Right renal cortex interstitium (tissue), 3 donors: Measurements from ENCODE around the gene BLM. TPM values are rescaled to one million over a fixed set of nuclear protein-coding genes. Genes with fewer than 3 reads are reported as not detected.
"Not testable (repeated sequence)": the region's sequence is repeated elsewhere in the genome, so short reads cannot be mapped to it uniquely, and the experiment has no call there.

Experiments
- DNase-seq, 3 donors: peaks; one replicate each; pipeline ENCODE4 v3.0.0-alpha.2; 2013; ENCODE audit warnings: low read depth in 3 of 3, low spot score in 2 of 3
- polyA plus RNA-seq, 3 donors: library from polyadenylated mRNA; unstranded; fragments of 120-200 nt; gene quantifications; one replicate each; pipeline ENCODE4 v1.2.1, GENCODE V29; 2013; ENCODE audit not compliant: insufficient read length in 3 of 3

The BLM gene
- polyA plus RNA-seq, 3 donors = 11.3 to 13.9 (median 12.9) TPM

DNA sequence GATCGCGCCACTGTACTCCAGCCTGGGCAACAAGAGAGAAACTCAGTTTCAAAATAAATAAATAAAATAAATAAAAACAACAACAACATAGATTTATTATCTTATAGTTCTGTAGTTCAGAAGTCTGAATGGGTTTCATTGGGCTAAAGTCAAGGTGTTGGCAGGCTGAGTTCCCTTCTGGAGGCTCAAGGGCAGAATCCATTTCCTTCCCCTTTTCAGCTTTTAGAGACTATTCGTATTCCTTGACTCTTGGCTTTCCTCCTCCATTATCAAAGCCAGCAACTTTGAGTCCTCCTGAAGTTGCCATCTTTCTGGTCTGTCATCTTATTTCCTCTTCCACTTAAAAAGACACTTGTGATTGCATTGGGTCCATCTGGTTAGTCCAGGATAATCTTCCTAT is 12.1 kb downstream of the BLM start:
- DNase-seq = no peak

DNA sequence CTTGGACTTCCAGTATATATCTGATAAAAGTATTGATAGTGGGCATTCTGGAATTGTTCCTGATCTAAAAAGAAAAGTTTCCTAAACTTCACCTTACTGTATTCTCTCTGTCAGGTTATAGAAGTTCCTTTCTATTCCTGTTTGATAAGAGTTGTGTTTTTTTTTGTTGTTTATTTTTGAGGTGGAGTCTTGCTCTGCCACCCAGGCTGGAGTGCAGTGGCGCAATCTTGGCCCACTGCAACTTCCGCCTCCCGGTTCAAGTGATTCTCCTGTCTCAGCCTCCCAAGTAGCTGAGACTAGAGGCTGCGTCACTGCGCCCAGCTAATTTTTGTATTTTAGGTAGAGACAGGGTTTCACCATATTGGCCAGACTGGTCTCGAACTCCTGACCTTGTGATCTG is 13.1 kb downstream of the BLM start:
- DNase-seq = no peak

DNA sequence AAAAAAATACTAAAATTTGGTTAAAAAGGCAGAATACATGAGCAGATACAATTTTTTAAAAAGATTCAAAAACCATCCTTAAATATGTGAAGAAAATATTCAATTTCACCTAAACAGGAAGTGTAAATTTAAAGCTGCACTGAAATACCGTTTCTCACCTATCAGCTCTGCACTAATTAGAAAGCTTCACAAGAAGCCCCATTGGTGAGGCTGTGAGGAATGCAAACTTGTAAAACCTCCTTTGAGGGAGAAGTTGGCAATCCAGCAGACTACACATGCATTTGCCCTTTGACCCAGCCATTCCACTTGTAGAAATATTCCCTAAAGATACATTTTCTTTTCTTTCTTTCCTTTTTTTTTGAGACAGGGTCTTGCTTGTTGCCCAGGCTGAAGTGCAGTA is 18.8 kb downstream of the BLM start:
- no peak for DNase-seq

DNA sequence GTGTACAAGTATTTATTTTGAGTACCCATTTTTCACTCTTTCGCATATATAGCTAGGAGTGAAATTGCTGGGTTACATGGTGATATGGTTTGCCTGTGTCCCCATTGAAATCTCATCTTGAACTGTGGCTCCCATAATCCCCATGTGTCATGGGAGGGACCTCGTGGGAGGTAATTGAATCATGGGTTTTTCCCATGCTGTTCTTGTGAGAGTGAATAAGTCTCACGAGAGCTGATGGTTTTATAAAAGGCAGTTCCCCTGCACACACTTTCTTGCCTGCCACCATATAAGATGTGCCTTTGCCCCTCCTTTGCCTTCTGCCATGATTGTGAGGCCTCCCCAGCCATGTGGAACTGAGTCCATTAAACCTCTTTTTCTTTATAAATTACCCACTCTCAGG is 23.4 kb downstream of the BLM start:
- not testable (repeated sequence) for DNase-seq

- DNase-seq = no peak
Measured at GRCh38 chr15:90742087-90742486, 24.9 kb downstream of the BLM start.

- DNase-seq = no peak
Measured at GRCh38 chr15:90743407-90743806, 26.3 kb downstream of the BLM start.

DNA sequence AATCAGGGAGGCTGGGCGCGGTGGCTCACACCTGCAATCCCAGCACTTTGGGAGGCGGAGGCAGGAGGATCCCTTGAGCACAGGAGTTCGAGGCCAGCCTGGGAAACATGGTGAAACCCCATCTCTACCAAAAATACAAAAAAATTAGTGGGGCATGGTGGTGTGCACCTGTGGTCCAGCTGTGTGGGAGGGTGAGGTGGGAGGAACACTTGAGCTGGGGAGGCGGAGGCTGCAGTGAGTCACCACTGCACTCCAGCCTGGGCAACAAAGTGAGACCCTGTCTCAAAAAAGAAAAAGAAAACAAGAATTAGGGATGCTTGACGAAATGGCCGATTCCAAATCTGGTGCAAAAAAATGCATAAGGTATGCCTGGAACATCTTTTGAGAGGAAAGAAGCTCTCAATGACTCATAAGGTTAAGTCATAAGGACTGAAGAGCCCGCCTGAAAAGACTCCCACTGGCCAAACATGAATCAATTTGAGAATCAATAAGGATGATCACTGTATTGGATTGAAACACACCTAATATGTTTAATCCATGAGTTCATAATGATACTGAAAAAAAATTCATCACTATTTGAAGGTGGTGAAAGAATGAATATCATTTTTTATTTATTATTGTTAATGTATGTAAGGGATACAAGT is 27.7 kb downstream of the BLM start:
- no peak for DNase-seq

DNA sequence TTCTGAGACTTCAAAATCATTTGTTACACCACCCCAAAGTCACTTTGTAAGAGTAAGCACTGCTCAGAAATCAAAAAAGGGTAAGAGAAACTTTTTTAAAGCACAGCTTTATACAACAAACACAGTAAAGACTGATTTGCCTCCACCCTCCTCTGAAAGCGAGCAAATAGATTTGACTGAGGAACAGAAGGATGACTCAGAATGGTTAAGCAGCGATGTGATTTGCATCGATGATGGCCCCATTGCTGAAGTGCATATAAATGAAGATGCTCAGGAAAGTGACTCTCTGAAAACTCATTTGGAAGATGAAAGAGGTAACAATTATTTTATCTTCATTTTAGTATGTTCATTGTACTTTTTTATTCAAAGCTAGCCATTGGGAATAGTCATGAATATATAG is 32.6 kb downstream of the BLM start:
- no peak for DNase-seq

- DNase-seq = no peak
Measured at GRCh38 chr15:90750186-90750585, 33.0 kb downstream of the BLM start.

DNA sequence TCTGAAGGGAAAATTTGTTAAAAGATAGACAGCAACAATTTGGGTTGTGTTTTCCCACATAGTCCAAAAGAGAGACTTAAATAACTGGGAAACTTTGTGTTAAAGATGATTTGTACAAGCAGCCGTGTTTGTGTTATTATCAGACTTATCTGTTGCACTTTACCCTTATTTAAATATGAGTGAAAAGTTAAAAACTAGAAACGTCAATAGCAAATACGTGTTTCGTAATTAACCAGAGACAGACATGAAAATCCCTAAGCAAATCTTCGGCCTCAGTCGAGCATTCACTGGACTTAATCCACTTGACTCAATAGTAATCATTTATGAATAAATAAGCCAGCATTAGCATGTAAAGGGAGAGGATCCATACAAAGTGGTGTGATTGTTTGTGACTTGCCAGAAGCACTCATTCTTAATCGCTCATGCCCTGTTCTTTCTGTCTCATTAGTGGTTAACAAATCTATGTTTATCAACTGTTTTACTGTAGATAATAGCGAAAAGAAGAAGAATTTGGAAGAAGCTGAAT is 34.2 kb downstream of the BLM start:
- no peak for DNase-seq

DNA sequence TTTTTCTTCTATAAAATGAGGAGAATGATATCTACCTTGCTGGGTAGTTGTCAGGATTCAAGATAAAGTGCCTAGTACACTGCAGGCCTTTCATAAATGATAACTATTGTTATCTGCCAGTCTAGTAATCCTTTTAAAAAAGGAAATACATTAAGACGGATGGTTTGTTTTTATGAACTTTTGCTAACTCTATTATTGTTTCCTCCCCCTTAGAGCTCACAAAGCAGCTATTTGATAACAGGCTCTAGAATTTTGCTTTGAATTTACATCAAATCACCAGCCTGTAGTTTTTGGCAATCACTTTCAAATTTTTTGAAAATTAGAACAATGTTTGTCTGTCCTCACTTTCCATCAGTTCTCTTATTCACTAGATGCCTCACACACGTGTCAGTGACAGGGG is 39.8 kb downstream of the BLM start:
- DNase-seq = no peak

GRCh38 chr15:90757461-90757860 is 40.3 kb downstream of the BLM start:
- no peak for DNase-seq

DNA sequence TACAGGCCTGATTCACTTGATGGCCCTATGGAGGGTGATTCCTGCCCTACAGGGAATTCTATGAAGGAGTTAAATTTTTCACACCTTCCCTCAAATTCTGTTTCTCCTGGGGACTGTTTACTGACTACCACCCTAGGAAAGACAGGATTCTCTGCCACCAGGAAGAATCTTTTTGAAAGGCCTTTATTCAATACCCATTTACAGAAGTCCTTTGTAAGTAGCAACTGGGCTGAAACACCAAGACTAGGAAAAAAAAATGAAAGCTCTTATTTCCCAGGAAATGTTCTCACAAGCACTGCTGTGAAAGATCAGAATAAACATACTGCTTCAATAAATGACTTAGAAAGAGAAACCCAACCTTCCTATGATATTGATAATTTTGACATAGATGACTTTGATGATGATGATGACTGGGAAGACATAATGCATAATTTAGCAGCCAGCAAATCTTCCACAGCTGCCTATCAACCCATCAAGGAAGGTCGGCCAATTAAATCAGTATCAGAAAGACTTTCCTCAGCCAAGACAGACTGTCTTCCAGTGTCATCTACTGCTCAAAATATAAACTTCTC is 43.6 kb downstream of the BLM start:
- no peak for DNase-seq

- no peak for DNase-seq
Measured at GRCh38 chr15:90761629-90762028, 44.5 kb downstream of the BLM start.

DNA sequence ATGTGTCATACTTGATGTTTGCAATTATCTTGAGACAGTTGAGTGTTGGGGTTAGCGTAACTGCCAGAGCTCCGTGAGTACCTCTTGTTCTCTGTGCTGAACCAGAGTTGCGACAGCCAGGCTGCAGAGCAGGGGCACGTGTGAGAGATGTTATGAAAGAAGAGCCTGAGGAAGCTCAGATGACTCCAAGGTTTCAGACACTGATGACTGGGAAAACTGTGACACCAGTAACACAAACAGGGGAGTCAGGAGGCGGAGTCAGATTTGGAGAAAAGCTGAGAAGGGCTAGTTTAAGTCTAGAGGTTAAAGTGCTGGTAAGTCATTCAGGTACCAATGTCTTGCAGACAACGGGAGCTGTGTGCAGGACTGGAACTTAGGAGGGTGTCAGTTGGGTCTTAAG is 45.0 kb downstream of the BLM start:
- DNase-seq = no peak

GRCh38 chr15:90763366-90764099 is 46.4 kb downstream of the BLM start:
- DNase-seq = no peak

- DNase-seq = no peak
Measured at GRCh38 chr15:90765531-90765930, 48.4 kb downstream of the BLM start.

DNA sequence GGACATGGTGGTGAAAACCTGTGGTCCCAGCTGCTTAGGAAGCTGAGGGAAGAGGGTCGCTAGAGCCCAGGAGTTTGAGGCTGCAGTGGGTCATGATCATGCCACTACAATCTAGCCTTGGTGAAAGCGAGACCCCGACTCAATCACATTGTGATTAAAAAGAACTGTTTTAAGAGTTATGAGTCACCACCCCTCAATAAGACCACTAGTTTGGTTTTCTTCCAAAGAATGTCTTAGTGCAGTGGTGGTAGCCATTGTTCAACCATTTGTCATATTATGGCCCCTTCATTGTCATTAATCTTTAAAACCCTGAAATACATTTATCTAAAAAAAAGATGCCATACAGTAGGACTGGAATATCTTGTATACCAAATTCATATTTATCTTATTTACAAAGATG is 48.8 kb downstream of the BLM start:
- no peak for DNase-seq

DNA sequence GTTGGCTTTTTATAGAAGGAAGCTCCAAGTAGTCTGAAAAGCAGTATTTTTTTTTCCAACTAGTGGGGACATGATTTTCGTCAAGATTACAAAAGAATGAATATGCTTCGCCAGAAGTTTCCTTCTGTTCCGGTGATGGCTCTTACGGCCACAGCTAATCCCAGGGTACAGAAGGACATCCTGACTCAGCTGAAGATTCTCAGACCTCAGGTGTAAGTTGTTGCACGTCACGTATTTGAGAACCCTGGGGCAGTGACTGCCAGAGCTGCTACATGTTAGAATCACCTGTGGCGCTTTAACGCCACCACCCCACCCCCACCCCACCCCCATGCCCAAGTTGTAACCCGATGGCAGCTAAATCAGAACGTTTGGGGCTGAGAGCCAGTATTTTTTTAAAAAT is 52.2 kb downstream of the BLM start:
- no peak for DNase-seq

- DNase-seq = no peak
Measured at GRCh38 chr15:90773485-90773884, 56.3 kb downstream of the BLM start.

GRCh38 chr15:90774731-90775514 is 57.8 kb downstream of the BLM start:
- no peak for DNase-seq
